A673 (cell line): ENCODE data around the gene RAP2B. TPM values are rescaled to one million over a fixed set of nuclear protein-coding genes. Genes with fewer than 3 reads are reported as not detected.
A peak's percentile ranks its signal among the peaks of the same experiment; 100 is the strongest.
"Not testable (repeated sequence)": the region's sequence is repeated elsewhere in the genome, so short reads cannot be mapped to it uniquely, and the experiment has no call there.

Experiments
- Bru-seq: library from RNA; stranded (reverse); fragments of 400-500 nt; gene quantifications from one replicate; lab custom pipeline; 2021; lab: Mats Ljungman, UMichigan
- BruChase-seq, 2 experiments: library from RNA; stranded (reverse); fragments of 400-500 nt; gene quantifications; one replicate each; lab custom pipeline; 2021; lab: Mats Ljungman, UMichigan
- BruUV-seq: library from RNA; stranded (reverse); fragments of 400-500 nt; replicated peaks from 2 replicates; lab custom pipeline; 2021; lab: Mats Ljungman, UMichigan
- CTCF ChIA-PET: fragments of 300-600 bp; sonication (Branson Sonifier 250); formaldehyde crosslinking; loops from one replicate; lab custom pipeline; 2022; ENCODE audit warnings: antibody characterized with exemption; lab: Charles Lee
- POLR2A ChIA-PET: fragments of 300-600 bp; sonication (Branson Sonifier 250); formaldehyde crosslinking; loops from one replicate; lab custom pipeline; 2022; ENCODE audit warnings: antibody characterized with exemption; ENCODE audit not compliant: low non-redundant PET; lab: Charles Lee
- DNase-seq: peaks from one replicate; pipeline ENCODE4 v3.0.0-alpha.2; 2015; ENCODE audit warnings: low spot score
- H3K27ac ChIP-seq: fragments of 200-600 bp; sonication (generic); 2 replicates; pipeline ENCODE4 v1.5.1; 2016; ENCODE audit warnings: mixed run types, low read depth, mild to moderate bottlenecking, mixed read lengths, antibody characterized with exemption, low read length; ENCODE audit not compliant: poor library complexity, severe bottlenecking
- H3K27me3 ChIP-seq: fragments of 200-600 bp; sonication (generic); replicated peaks from 2 replicates; pipeline ENCODE4 v1.6.1; 2017; ENCODE audit warnings: mixed run types, low read depth, mild to moderate bottlenecking, mixed read lengths, antibody characterized with exemption, low read length; ENCODE audit not compliant: insufficient read depth, poor library complexity
- H3K36me3 ChIP-seq: fragments of 200-600 bp; sonication (generic); 2 replicates; pipeline ENCODE4 v1.6.1; 2016; ENCODE audit warnings: mixed run types, mild to moderate bottlenecking, mixed read lengths, antibody characterized with exemption, low read length; ENCODE audit not compliant: insufficient read depth, poor library complexity, severe bottlenecking
- H3K4me1 ChIP-seq: fragments of 200-600 bp; sonication (generic); 2 replicates; pipeline ENCODE4 v1.6.1; 2017; ENCODE audit warnings: mixed run types, mild to moderate bottlenecking, mixed read lengths, antibody characterized with exemption, low read length; ENCODE audit not compliant: insufficient read depth, poor library complexity, severe bottlenecking
- H3K4me3 ChIP-seq: fragments of 200-600 bp; sonication (generic); 2 replicates; pipeline ENCODE4 v1.5.1; 2016; ENCODE audit warnings: low read depth, mixed run types, mild to moderate bottlenecking, mixed read lengths, low read length; ENCODE audit not compliant: poor library complexity, severe bottlenecking
- H3K9me3 ChIP-seq: fragments of 200-600 bp; sonication (generic); 2 replicates; pipeline ENCODE4 v1.6.1; 2016; ENCODE audit warnings: mixed run types, low read depth, mild to moderate bottlenecking, mixed read lengths, antibody characterized with exemption, low read length; ENCODE audit not compliant: poor library complexity, severe bottlenecking
- CTCF ChIP-seq: fragments of 300-800, 200-600 bp; sonication (generic); conservative IDR thresholded peaks from 2 replicates; pipeline ENCODE4 v1.5.1; 2017; ENCODE audit warnings: low read depth, mild to moderate bottlenecking, antibody characterized with exemption, low read length, moderate library complexity, mixed read lengths
- EZH2 ChIP-seq: fragments of 200-600 bp; sonication (generic); IDR thresholded peaks from 2 replicates; pipeline ENCODE4 v1.6.1; 2017; ENCODE audit warnings: borderline replicate concordance, low read depth, mild to moderate bottlenecking, mixed read lengths, antibody characterized with exemption, low read length; ENCODE audit not compliant: poor library complexity, severe bottlenecking
- intact Hi-C: fragments of 100-400 bp; cut with micrococcal nuclease; formaldehyde crosslinking; loops from one replicate; pipeline ENCODE4 v1.10.0; 2022; ENCODE audit not compliant: unreplicated experiment
- long read RNA-seq: library from polyadenylated mRNA; stranded (forward); transcript quantifications from one replicate; pipeline ENCODE4 v2.0.0, GENCODE V29; 2022
- total RNA-seq: library from RNA; stranded (reverse); gene quantifications from 2 replicates; pipeline ENCODE4 v1.2.3, GENCODE V29; 2021

Gene RAP2B
- total RNA-seq (13.7 and 15.8 TPM in 2 replicates), Bru-seq, nascent RNA (percentile 90 among the genes with signal in this experiment), BruChase-seq, experiment 1, labeled RNA remaining after a 2-hour chase (percentile 96 among the genes with signal in this experiment), BruChase-seq, experiment 2, labeled RNA remaining after a 6-hour chase (percentile 94 among the genes with signal in this experiment)
- long read RNA-seq, full-length matches to known transcripts = 61 of 63 reads
- long read RNA-seq, partial matches to known transcripts = 0 of 63 reads
- long read RNA-seq, other reads (novel, unspliced or antisense) = 2 of 63 reads

- DNase-seq = peak; percentile 98
- Histone ChIP-seq H3K36me3 (no peaks in the 10 kb centered on the region), H3K27ac (peak within 1 kb of the TSS; percentile 76), H3K9me3 (no peaks in the 10 kb centered on the region), H3K4me1 (peaks cover 31% of the 10 kb centered on the region), H3K4me3 (peak within 1 kb of the TSS; percentile 72), H3K27me3 (no peaks in the 10 kb centered on the region)
- intact Hi-C loops = loop anchor here (1.0 to 10.0 kb wide), 5 partner anchors 119 to 765 kb away; no protein-coding TSS in a partner anchor
- ChIA-PET CTCF (interaction anchor here (0.8 to 3.1 kb wide), 2 partner anchors 119 to 133 kb away, joined by 3 to 13 read pairs; no protein-coding TSS in a partner anchor), POLR2A (no interaction called here)
- no TSS peak for BruUV-seq
- TF ChIP-seq CTCF (no peak), EZH2 (no peak)
These were observed at the start of gene RAP2B for GRCh38 chr3:153161714-153162512. RAP2B (plus strand) TSS chr3:153162226; CDS start chr3:153162694, 468 bp downstream.

GRCh38 chr3:153113541-153113940 is 48.5 kb upstream of the RAP2B start:
- no peaks in the 10 kb centered on the region for H3K4me1 ChIP-seq

GRCh38 chr3:153114270-153114669 is 47.8 kb upstream of the RAP2B start:
- BruUV-seq, intact Hi-C loops, H3K9me3 ChIP-seq, H3K4me3 ChIP-seq, H3K36me3 ChIP-seq, H3K4me1 ChIP-seq, H3K27me3 ChIP-seq, POLR2A ChIA-PET, CTCF ChIA-PET, H3K27ac ChIP-seq, DNase-seq: not testable (repeated sequence)

More at GRCh38 chr3:153113541-153113940, 48.5 kb upstream of the RAP2B start:
- H3K36me3 ChIP-seq = no peaks in the 10 kb centered on the region
- intact Hi-C loops = no loop called here
- H3K9me3 ChIP-seq = no peaks in the 10 kb centered on the region
- POLR2A ChIA-PET = no interaction called here
- no peak overlapping the region for H3K4me3 ChIP-seq
- no peak for DNase-seq
- BruUV-seq = no TSS peak
- H3K27ac ChIP-seq = no peak overlapping the region
- H3K27me3 ChIP-seq = no peaks in the 10 kb centered on the region
- CTCF ChIA-PET = no interaction called here
- no peak for TF ChIP-seq CTCF
- TF ChIP-seq EZH2 = no peak
